Measurements from ENCODE around the gene ZNF311. TPM values are rescaled to one million over a fixed set of nuclear protein-coding genes. Genes with fewer than 3 reads are reported as not detected.

ZNF311 gene
- polyA plus RNA-seq (2013, experiment 1 of 2; ENCODE audit: insufficient read length), result 0.61 TPM
- polyA plus RNA-seq (2013, experiment 2 of 2; ENCODE audit: insufficient read length), result 0.78 TPM

- peak; percentile 69 for DNase-seq
Measured at GRCh38 chr6:29005183-29005885, at the start of gene ZNF311. Gene ZNF311, minus strand, starts transcription at chr6:29005315. Its CDS starts 1,361 bp downstream, at chr6:29003954.

GRCh38 chr6:29051680-29052079 is 46.6 kb upstream of the ZNF311 start:
- DNase-seq, result no peak

- no peak for DNase-seq
Measured at GRCh38 chr6:29045075-29045474, 40.0 kb upstream of the ZNF311 start, which contains the start of gene OR2W1. Gene OR2W1, minus strand, starts transcription at chr6:29045175. Its CDS starts 0 bp downstream, at chr6:29045175.

- DNase-seq, result no peak
Measured at GRCh38 chr6:29035951-29036350, 30.8 kb upstream of the ZNF311 start.

GRCh38 chr6:29028821-29029220 is 23.7 kb upstream of the ZNF311 start:
- no peak for DNase-seq

GRCh38 chr6:29025927-29026585 is 20.9 kb upstream of the ZNF311 start:
- DNase-seq, result no peak

- no peak for DNase-seq
Measured at GRCh38 chr6:29021434-29021833, 16.3 kb upstream of the ZNF311 start.

GRCh38 chr6:29019629-29020028 is 14.5 kb upstream of the ZNF311 start:
- DNase-seq, result no peak

GRCh38 chr6:29017428-29017802 is 12.3 kb upstream of the ZNF311 start:
- no peak for DNase-seq

- DNase-seq, result peak; percentile 73
Measured at GRCh38 chr6:29016559-29017427, 11.7 kb upstream of the ZNF311 start.

GRCh38 chr6:29014729-29015608 is 9.9 kb upstream of the ZNF311 start:
- DNase-seq, result peak; percentile 15

- peak; percentile 64 for DNase-seq
Measured at GRCh38 chr6:29011276-29011734, 6.2 kb upstream of the ZNF311 start.

GRCh38 chr6:29009358-29009757 is 4.2 kb upstream of the ZNF311 start:
- no peak for DNase-seq

GRCh38 chr6:29008089-29008488 is 3.0 kb upstream of the ZNF311 start:
- no peak for DNase-seq

GRCh38 chr6:28996844-28997510 is 8.1 kb downstream of the ZNF311 start:
- DNase-seq, result no peak

- no peak for DNase-seq
Measured at GRCh38 chr6:28995093-28995650, 9.9 kb downstream of the ZNF311 start.

GRCh38 chr6:28988536-28989311 is 16.4 kb downstream of the ZNF311 start:
- peak; percentile 80 for DNase-seq

GRCh38 chr6:28985462-28986164 is 19.5 kb downstream of the ZNF311 start:
- peak; percentile 98 for DNase-seq

- DNase-seq, result no peak
Measured at GRCh38 chr6:28983838-28984237, 21.3 kb downstream of the ZNF311 start.

Data from fibroblast of skin of scalp (primary cell).